AG20443 (cell line): ENCODE measurements around the gene PRKCH.
"Not testable (repeated sequence)": the region's sequence is repeated elsewhere in the genome, so short reads cannot be mapped to it uniquely, and the experiment has no call there.

ENCODE experiments used
- DNase-seq: peaks from one replicate; pipeline ENCODE4 v3.0.0; 2012; ENCODE audit warnings: low spot score, mixed read lengths

Gene PRKCH

DNA sequence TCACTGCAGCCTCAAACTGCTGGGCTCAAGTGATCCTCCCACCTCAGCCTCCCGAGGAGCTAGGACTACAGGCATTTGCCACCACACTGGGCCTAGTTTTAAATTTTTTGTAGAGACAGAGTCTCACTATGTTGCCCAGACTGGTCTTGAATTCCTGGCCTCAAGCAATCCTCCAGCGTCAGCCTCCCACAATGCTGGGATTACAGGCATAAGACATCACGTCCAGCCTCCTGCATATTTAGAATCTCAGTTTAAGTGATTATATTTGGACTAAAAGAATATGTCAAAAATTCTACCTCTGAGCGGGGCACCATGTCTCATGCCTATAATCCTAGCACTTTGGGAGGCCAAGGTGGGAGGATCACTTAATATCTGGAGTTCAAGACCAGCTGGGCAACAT is 12.7 kb upstream of the PRKCH start:
- DNase-seq, result not testable (repeated sequence)

DNA sequence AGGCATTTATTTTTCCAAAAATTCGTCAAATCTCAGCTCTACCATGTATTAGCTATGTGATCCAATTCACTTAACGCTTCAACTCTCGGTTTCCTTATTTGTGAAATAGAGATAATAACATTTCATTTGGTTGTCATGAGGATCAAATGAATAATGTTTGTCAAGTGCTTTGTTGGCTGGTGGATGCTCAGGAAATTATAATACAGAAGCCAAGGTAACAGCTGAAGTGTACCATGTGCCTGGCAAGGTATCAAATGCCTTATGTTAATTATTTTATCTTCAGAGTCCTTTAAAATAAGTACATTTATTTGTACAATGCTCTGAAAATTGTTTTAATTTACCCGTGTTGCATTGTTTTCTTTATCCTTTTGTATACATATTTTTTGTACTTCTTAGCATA is 6.1 kb upstream of the PRKCH start:
- DNase-seq, result no peak

DNA sequence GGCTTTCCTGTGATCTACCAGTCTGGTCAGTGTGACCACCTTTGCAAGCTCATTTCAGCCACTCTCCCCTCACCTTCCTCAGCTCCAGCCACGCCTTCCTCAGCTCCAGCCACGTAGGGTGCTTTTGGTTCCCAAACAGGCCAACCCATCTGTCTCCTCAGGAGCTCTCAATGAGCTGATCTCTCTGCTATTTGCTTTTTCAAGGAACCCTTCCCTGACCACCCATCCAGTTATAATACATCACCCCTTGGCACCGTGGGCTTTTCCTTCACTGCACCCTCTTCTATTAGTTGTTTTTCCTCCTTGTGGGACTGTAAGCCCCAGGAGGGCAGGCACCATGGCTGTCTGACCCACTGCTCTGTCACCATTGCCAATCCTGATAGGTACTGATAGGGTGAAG is 2.3 kb upstream of the PRKCH start:
- DNase-seq, result no peak

DNA sequence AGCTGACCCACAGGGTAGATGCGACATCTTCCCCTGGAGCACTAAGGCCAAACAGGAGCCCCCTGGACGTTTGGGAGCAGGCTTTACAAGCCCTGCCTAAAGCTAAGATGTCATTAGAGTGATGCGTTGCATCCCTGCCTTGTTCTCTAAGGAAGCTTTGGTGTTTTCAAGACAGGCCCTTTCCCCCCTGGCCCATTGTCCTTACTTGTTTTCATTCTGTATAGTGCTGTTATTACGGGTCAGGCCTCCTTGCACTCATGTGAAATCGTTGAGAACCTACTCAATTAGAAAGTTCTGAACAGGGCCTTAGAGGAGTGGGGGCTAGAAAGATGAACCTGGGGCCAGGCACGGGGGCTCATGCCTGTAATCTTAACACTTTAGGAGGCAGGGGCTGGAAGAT is 1.7 kb upstream of the PRKCH start:
- no peak for DNase-seq

DNA sequence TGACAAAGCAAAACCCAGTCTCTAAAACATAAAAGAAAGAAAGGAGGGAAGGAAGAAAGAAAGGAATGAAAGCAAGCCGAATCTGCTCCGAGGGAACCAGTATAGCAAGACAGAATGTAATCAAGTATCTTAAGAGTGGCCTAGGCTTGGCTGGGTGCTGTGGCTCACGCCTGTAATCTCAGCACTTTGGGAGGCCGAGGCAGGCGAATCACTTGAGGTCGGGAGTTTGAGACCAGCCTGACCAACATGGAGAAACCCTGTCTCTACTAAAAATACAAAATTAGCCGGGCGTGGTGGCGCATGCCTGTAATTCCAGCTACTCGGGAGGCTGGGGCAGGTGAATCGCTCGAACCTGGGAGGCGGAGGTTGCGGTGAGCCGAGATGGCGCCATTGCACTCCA is 1.2 kb upstream of the PRKCH start:
- not testable (repeated sequence) for DNase-seq

DNA sequence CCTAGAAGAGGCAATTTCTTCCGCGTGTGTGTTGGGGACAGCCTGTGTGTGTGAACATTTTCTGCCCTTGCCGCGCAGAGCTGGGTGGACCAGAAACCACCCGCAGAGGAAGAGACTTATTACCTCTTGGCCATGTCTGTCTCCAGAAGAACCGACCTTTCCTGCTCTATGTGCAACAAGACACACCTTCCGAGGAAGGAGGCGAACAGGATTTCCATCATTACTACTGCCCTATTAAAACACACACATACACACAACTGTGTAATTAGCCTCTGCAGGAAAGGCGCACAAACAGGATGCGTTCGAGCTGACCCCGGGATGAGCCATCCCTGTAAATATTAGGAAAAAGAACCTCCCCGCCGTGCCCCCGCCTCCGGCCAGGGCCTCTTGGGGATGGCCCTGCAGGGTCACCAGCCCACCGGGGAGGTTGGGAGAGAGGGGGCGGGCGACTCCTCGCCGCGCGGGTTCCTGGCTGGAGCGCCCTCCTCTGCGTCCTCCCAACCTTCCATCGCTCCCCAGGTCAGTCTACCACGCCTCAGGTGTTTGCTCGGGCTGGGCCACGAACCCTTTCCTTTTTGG is 484 bp upstream of the PRKCH start:
- DNase-seq, result no peak

DNA sequence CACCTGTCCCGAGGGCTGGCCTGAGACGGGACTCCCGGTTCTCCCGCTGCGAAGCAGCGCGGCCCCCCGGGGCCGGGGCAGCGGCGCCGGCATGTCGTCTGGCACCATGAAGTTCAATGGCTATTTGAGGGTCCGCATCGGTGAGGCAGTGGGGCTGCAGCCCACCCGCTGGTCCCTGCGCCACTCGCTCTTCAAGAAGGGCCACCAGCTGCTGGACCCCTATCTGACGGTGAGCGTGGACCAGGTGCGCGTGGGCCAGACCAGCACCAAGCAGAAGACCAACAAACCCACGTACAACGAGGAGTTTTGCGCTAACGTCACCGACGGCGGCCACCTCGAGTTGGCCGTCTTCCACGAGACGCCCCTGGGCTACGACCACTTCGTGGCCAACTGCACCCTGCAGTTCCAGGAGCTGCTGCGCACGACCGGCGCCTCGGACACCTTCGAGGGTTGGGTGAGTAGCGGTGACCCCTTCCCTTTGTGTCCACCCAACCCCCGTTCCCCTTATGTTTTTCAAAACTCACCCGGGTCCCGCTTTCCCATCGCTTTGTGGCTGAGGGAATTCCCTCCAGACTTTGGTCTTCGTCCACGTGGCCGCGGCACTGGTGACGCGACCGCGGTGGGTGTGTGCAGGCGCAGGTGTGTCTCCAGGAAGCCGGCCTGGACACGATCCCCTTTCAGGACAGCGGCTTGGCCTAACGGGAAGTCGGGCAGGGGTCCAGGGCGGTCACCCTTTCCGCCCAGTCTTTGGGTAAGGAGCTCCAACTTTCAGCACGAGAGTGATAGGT is 826 bp downstream of the PRKCH start:
- no peak for DNase-seq

DNA sequence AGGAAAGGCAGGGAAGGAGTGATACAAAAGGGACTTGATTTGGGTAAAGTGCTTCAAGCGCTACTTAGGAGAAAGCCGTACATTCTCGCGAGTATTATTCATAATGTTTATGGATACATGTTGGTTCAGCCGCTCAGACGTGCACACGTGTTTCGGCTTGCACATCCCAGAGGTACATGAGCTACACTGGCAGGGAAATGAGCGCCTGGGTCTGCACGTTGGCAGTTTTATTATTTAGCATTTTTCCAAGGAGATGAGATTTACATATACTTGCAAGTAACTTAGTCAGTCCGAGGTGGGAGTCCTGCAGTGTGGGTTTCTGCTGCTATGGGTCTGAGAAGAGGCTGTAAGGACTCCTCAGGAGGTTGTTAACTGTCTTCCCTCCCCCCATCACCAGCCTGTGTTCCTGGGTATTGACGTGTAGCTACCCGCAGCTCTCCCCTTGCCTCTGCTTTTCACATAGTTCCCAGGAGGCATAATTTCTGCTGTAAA is 1.5 kb downstream of the PRKCH start:
- no peak for DNase-seq

DNA sequence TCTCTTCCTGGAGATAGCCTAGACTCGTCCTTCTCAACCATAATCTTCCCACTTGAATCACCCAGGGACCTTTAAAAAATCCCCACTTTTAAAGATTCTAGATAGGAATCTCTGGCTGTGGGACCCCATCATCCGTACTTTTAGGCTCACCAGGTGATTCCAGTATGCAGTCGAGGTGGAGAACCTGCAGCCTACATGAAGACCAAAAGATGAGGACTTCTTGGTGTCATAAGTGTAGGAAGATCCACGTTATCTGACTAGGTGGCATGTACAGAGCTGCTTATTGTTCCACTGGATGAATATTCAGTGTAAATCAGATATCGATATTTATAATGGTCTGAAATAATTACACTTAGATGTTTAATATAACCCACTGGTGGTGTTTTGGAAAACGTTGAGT is 2.6 kb downstream of the PRKCH start:
- no peak for DNase-seq

DNA sequence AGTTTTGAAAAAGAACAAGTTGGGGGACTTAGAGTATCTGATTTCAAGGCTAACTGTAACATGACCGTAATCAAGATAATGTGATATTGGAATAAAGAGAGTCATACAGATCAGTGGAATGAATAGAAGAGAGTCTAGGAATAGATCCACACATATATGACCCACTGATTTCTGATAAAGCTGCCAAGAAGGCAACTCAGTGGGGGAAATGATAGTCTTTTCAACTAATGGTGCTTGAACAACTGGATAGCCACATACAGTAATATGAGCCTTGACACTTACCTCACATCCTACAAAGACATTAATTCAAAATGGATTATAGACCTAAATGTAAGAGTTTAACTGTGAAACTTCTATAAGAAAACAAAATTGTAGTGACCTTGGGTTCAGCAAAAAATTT is 3.8 kb downstream of the PRKCH start:
- no peak for DNase-seq

DNA sequence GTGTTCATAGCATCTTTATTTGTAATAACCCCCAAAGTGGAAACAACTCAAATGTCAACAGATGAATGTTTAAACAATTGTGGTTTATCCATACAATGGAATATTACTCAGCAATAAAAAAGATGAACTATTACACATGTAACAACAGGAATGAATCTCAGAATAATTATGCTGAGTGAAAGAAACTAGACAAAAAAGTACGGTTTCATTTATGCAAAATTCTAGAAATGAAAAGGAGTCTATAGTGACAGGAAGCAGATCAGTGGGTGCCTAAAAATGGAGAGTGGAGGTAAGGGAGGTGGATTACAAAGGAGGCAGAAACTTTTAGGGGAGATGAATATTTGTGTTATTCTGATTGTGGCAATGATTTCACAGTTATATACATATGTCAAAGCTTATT is 4.8 kb downstream of the PRKCH start:
- no peak for DNase-seq

DNA sequence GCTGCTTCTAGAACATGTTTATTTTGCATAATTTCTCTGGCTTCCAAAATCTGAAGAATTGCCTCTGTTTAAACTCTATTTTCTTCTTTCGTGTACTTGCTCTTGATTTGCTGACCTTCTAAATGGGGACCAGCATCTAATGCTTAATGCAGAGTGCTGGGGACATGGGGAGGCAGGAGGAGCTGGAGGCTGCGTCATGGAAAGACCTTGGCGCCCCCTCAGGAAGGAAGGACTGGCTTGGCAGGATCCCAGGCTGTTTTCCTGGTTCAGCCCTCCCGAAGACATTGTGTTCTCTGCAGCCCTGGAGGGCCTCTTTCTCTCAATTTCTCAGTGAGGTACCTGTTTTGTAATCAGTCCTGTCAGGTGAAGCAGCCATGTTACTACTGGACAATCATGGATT is 5.5 kb downstream of the PRKCH start:
- no peak for DNase-seq

DNA sequence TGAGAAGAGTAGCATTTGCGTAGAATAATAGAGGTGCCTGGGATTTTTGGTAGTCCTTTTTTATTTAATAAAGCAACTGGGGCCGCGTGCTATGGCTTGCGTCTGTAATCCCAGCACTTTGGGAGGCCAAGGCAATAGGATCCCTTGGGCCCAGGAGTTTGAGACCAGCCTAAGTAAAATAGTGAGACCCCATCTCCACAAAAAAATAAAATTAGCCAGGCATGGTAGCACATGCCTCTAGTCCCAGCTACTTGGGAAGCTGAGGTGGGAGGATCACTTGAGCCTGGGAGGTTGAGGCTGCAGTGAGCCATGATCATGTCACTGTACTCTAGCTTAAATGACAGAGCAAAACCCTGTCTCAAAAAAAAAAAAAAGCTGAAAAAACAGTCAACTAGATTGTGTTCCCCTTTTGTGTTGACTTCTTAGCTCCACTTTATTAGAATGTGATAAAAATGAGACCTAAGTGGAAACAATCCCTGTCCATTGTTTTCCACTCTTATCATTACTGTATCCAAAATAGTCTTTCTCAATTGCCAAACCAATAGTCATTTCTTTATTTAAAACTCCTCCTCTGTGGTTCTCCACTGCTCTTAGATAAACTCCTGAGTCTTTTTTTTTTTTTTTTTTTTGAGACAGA is 7.4 kb downstream of the PRKCH start:
- DNase-seq, result no peak

DNA sequence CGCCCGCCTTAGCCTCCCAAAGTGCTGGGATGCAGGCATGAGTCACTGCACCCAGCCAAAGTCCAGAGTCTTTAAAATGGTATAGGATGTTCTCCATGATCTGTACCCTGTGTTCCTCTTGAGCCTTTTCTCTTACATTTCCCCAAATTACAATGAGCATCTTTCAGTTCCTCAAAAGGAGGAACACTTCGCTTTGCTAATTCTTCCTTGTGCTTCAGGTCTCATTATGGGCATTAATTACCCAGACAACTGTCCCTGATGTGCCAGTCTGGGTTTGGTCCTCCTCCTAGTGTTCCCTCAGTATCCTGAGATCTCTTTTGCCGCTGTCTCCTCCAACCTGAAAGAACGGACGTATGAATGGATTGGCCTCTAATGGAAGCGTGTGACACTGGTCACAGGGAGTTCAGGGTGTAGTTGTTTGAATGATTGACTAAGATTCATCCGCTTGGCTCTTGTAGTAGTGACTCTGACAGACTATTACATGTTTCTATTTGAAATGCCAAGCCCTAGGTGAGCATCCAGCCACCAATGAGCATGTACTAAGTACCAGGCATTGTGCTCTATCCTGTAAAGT is 8.2 kb downstream of the PRKCH start:
- no peak for DNase-seq

DNA sequence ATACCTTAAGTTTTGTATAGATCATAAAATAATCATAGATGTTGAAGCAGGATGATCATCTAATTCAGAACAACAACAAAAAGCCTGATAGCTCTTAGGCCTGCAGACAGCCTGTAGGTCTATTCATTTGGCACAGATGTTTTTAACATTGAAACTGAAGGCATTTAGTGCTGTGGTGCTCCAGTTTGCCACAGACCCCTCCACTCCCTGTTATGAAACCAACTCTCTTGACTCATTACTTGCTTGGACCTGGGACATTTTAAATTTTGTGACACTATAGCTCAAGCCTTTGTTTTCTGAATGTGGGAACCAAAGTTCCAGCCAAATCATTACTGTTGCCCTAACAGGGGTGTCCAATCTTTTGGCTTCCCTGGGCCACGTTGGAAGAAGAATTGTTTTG is 9.1 kb downstream of the PRKCH start:
- DNase-seq, result no peak

DNA sequence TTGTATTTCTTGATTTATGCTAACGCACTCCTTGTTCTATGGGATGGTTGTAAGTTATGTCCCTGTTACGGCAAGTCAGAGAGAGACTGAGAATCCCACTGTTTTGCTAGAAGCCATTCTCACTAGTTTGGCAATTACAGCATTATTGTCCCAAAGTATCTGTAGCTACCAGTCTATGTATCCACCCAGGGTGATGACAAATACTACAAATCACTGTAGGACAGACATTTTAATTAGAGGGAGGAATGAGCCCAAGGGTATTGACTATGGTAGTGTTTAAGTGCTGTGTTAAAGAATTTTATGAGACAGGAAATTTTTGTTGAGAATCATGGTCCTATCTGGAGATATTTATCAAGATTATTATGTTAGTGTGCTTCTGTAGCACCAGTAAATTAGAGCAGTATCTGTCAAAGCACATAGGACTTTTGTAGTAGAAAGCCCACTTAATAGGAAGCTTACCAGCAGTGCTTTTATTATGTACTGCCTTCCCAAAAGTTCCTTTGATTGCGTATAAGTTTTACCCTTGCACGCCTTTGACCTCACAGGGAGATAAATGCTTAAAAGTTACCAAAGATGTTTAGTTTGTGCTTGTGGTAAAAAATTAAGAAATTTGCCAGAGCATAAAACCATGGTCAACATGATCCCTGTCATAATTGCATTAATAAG is 10.7 kb downstream of the PRKCH start:
- DNase-seq, result no peak

DNA sequence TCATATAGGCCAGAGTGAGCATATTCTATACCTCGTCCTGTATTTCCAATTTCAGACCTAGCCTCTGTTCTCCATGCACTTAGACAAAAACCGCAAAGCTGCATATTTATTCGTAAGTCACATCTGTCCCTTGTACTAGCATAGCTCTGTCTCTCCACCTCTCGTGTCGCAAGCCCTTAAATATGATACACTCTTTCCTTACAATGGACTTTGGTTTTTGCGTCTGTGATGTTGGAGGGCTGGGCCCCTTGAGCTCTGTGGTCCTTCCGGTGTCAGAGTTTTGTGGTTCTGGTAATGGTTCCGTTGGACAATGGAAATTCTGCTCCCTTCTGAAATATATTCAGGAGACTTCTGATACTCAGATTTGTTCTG is 11.3 kb downstream of the PRKCH start:
- DNase-seq, result no peak

DNA sequence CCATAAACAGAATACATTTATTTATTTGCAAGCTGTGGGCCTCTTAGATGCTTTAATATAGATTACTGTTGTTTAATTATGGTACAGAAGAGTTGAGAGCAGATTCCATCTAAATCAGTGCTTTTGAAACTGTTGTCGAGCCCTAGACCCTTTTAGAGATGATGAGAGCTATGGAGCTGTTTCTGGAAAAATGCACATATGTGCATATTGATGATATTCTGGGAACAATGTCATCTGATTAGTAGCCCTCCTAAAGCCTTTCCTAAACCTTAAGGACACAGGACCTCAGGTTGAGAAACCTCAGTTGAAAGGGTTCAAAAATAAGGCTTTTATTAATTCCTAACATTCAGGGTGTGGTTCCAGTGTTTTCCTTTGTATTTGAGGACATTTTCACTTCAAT is 11.7 kb downstream of the PRKCH start:
- no peak for DNase-seq

DNA sequence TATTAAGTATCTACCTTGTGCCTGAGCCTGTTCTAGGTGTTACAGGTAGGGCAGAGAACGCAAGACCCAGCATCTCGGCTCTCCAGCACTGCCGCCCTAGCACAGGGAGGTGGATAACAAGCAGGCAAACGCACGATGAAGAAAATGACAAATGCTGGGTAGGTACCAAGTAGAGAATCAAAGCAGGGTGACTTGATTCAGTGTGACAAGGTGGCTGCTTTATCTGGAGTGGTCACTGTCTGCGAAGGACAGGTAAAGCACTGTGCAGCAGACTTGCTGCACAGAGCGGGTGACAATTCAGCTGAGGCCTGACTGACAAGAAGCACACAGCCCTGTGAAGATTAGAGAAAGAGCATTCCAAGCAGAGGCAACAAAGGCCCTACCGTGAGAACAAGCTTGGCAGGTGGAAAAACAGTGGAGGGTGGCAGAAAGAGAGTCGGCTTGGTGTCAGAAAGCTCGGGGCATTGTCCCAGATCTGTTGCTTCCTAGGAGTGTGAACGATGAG is 12.9 kb downstream of the PRKCH start:
- DNase-seq, result no peak

DNA sequence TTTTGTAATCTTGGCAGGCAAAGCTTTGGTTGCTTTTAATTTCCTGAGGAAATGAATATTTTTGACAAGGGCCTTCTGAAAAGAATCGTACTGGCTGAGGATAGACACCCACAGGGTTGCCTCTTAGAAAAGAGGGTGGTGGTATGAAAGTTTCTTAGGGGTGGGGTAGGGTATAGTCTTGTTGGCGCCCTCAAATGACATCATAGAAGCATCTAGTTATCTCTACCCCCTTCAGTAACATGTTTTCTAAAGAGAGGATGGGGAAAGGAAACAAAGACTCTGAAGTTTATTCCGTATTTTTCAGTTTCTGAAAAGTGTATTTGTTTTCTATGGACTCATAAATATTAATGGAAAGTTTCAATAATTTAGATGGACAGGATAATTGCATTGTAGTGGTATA is 13.7 kb downstream of the PRKCH start:
- no peak for DNase-seq

DNA sequence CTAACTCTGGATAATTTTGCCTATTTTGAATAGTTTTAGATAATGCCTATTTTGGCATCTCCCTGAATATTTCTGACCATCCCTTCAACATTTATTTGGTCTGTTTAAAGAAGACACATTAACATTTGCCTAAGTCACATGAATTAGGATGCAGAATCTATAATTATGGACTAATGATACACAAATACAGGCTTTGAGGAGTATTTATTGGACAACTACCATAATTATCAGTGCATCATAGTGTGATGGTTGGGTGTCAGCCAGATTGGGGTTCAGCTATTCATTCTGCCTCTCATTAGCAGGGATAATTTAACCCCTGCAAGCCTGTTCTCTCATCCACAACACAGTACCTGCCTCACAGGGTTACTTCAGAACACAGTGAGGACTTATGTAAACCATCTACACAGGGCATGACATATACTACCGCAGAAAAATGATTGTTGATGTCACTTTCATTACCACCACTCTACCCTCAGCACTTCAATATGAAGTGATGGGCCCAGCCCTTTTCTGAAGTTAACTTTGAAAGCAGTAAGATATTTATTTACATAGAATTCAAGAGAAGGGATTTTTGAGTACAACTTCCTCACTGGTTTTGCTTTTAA is 14.4 kb downstream of the PRKCH start:
- DNase-seq, result no peak

DNA sequence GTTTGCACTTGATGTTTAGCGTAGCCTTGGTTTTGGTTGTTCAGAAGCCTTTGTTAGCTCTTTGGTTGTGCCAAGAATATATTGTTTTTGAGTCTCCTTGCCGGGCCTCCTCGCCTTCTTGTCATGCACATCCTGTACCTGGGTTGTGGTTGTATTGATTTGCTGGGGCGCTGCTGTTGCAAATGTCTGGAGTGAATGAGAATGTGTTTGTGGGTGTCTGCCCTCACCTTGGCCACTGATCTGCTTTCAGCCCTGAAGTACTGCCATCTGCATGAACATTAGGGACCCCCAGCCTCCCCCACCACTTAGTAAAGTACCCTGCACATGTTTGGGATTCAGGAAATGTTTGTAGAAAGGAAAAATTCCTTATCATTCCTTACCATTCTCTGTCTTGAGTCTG is 16.5 kb downstream of the PRKCH start:
- DNase-seq, result no peak
